GM21737 (cell line): Measurements from ENCODE around the gene LCE7A.

Experiments
- ATAC-seq: cut with Tn5 transposase; IDR thresholded peaks from one replicate; pipeline ENCODE4 v1.9.1; 2021; ENCODE audit warnings: mild to moderate bottlenecking, moderate library complexity; ENCODE audit not compliant: unreplicated experiment

LCE7A gene, protein sequence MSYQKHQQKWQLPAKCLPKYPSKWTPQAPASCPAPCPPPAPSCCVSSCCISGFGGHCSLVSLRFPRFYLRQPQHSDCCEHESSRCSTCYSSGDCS

DNA sequence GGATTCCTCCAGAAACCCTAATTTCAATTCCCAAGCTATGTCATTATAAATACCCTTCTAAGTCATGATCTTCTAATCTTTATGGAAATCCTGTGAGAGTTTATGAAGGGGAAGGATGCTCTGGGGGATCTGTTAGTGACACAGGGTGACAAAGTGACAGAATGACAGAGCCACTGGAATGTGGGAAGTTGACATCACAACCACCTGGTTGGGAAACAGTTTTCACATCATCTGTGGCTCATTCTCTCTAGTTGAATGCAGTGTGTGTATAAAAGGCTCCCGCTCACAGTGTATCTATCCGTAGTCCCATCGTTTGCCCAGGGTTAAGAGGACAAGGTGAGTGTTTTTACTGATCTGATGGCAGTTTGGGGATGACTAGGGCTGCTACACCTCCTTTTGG, at the start of gene LCE7A:
LCE7A (plus strand) TSS at position 301 of the 400 bp plus-strand sequence. CDS start 702 bp downstream, outside the sequence.
- no peak for ATAC-seq

DNA sequence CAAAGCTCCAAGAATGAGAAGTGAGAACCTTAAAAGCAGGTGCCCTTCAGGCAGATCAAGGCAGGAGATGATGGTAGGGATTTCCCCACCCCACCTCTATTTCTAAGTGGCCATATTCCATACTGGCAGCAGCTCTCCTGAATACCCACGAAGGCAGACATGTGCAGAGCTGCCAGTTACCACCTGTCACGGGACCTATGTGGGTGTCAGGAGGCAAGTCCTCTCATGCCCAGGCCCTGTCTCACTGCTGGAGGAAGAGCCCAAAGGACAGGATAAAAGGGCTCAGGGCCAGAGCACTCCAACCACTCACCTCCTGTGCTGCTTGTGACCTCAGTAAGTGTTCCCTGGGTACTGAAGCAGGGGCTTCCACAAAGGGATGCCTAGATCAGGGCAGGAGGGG, 48.7 kb upstream of the LCE7A start:
- ATAC-seq: no peak

DNA sequence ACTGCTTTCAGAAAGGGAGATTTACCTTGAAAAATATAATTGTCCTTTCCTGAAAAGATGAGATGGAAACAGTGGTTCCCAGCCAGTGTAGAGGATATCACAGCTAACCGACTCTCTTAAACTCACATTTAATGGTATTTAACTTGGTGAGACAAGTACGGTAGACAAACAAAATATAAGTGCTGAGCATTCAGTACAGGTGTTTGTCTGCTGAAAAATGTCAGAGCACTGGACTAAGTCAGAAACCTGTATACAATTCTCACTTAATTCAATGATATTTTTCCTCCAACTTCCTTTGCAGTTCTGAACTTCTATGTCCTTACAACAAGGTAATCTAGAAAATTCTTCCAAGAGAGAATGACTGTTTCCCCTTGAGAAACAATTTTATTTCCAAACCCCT, 48.1 kb upstream of the LCE7A start, which contains the start of gene LCE1B:
LCE1B (plus strand) TSS at position 301 of the 400 bp plus-strand sequence. CDS start 476 bp downstream, outside the sequence.
- no peak for ATAC-seq

DNA sequence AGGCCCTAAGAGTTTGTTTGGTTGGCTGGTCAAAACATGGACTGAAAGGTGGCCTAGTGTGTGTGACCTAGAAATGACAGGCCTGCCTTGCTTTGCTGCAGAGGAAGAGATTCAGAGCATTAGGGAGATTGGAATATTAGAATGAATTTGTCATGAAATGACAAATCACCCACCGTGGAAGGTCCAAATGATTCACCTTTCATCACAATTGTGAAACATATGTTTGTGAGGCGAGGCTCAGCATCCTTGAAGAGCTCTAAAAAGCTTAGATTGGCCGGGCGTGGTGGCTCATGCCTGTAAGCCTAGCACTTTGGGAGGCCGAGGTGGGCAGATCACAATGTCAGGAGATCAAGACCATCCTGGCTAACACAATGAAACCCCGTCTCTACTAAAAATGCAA, 42.5 kb upstream of the LCE7A start:
- no peak for ATAC-seq

DNA sequence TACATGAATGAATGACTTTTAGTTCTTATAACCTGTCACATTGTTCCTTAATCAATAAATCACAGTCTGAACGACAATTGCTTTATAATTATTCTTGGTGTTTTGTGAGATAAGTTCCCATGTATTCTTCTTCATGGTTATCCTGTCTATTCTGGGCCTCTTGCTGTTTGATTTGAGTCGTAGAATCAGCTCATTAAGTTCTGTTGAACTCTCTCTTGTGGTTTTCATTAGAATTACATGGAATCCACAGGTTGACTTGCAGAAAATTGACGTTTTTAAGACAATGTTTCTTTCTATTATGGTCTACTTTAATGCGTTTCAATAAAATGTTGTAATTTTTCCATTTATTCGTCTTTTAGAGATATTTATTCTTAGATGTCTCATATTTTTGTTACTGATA, 36.5 kb upstream of the LCE7A start:
- no peak for ATAC-seq

DNA sequence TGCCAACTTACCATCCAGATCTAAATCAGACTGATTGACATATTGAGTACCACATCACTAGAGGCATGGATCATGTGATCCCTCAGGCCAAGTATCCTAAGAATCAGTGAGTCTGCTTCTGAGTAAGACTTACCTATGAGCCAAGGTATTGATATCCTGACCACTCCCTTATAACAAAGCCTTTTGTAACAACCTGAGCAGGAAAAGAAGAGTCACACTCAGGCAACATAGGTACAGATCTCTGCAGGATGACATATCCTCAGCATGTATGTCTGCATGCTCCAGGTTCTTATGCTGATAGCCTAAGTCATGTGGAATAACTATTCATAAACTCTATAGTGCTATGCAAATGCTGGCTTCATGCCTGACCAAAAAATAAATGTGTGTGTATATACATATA, 34.8 kb upstream of the LCE7A start:
- no peak for ATAC-seq

DNA sequence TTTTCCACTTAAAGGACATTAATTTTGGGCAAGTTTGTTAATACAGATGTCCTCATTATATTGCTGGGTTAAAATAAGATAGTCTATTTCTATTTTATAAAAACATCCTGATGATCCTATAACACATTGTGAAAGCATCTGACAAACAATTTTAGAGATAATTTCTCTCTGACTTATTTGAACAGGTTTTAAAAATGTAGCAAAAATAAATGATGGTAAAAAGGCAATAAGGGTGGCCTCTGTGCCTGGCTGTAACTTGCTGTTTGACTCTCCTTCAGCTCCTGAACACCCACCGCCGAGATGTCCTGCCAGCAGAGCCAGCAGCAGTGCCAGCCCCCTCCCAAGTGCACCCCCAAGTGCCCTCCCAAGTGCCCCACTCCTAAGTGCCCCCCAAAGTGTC, 32.6 kb upstream of the LCE7A start, which contains the start of gene LCE1A:
LCE1A (plus strand) TSS at position 301 of the 400 bp plus-strand sequence; CDS start at position 301, 0 bp downstream.
- ATAC-seq: no peak

- no peak for ATAC-seq
These were observed 22.9 kb upstream of the LCE7A start for GRCh38 chr1:152836870-152837269.

DNA sequence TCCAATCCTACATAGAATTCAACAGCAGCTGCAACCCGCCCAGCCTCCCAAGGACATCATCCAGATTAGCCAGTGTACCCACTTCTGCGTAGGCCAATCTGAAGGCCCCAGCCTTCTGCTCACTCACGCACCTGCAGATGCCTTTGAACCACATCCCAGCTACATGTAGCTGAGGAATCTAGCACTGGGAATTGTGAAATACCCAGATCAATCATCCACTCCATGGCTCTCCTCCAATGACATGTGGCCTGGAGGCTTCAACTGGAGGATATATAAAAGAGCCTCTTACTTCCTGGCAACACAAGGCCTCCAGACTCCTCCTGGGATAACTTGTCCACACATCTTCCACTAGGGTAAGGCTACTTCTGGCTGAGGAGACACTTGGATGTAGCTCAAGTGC, 17.2 kb upstream of the LCE7A start, which contains the start of gene LCE6A:
LCE6A (plus strand) TSS at position 301 of the 400 bp plus-strand sequence. CDS start 665 bp downstream, outside the sequence.
- ATAC-seq: no peak

DNA sequence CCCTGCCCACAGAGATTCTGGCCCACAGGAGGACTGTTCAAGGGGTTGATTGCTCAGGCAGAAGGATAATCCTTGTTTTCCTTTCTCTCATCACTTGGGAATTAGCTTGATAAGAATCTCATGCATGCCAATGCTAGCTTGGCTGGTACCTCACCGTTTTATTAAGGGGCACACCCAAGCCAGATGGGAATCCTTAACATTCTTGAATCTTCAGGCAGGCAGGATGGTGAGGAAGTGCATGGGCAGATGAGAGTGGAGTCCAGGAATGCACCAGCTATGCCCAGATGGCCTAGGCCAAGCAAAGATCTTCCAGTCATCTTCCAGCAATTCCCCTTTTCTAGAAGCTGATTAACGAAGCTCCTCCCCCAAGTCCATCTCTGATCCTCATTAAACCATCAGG, 4.1 kb upstream of the LCE7A start:
- no peak for ATAC-seq

DNA sequence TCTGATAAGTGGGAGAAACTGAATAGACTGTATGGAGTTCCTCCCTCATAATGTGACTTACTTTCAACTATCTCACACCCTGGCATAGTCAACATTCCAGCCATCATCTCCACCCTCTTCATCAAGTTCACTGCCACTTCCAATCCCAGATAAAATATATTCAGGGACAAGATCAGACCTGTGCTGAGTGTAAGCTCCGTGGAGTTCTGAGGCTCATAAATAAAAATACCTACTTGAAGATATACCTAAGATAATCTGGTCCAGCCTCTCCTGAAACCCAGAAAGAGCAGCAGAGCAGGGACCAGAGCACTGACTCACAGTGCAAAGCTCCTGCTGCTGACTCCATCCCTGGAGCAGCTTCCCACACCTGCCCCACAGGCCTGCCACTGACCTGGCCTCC, 1.7 kb upstream of the LCE7A start:
- ATAC-seq: no peak

DNA sequence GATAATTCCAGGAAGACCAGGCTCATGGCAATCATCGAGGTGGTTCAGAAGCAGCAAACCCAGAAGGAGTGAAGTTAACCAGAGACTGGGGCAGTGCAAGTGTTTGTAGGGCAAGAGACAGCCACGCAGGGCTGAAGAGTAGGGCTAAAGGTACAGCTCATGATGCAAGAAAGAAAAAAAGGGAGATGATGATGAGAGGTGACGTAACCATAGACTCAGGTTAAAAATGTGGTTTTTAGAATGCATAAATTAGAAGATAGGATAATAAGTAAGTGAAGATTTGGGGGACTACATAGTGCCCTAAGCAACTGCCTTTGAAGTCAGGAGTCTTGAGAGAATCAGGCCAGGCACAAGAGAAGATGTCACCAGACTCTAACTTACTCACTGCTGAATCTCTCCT, 333 bp downstream of the LCE7A start:
- ATAC-seq: no peak

DNA sequence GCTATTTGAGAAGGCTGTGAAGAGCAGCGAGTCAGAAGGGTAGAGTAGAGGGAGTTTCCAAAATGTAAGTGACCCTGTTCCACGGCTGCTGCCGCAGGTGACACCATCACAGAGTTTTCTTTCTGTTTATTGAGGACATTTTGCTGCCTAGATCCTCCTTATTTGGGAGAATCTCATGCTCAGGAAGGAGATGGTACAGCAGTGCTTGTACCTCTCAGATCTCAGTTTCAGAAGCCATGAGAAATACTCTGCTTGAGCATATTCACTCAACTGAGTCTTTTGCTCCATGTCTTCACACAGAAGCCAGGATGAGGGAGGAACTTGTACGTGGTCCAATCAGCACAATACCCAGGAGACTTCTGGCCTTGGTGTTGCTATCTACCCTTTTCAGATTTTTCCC, 1.6 kb downstream of the LCE7A start:
- no peak for ATAC-seq

DNA sequence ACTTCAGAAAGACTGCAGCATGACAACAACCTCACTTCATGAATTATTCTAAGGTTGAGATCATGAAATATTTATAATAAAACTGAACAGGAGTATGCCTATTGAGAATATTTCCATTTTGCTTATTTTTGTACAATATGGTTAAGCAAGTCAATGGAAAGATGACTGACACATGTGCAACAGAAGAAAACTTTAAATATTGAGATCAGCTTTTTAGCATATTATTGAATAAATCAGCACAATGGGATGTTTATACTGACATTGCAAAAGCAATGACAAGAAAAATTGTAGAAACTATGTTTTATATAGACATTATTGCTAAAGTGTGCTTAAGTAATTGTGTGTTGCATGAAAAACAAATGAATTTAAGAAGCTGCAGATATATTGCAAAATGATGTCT, 4.6 kb downstream of the LCE7A start:
- ATAC-seq: no peak

DNA sequence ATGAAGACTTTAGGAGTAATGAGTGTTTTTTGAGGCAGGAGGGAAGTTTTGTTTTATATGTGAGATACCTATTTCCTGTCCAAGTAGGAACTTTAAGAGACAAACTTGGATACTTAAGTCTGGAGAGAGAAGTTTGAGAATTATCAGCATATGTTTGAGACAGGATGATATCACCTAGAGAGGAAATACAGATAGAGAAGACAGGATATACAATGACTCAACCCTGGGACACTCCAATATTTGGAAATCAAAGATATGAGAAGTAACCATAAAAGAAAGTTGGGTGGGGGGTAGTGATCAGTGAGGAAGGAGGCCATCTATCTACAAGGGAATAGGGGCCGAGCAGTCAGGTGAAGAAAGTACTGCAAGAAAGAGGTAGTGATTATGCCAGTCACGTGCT, 6.5 kb downstream of the LCE7A start:
- no peak for ATAC-seq

DNA sequence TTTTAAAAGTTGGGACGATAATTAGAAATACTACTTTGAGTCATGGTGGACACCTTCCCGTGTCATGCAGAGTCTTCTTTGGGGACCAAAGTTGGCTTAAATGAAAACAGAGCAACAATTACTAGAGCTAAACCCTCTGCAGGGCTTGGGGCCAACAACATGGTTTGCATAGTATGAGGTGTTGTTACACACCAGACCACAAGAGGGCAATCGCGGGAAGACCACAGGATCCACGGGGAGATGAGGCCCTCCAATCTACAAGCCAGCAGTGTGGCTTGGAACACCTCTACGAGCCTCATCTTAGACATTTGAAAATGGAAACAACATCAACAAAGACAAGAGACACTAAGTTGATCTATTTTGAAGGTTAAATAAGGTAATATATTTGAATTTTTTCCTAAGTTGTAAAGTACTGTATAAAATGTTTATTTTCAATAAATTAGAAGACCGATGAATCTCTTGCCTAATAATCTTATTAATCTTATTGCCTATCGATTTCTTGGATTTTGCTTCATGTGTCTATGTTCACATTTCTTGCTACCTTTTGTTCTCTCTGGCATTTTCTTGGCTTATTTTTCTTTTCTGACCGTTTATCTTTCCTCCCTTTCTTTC, 10.1 kb downstream of the LCE7A start:
- no peak for ATAC-seq

- ATAC-seq: no peak
These were observed 11.3 kb downstream of the LCE7A start for GRCh38 chr1:152870831-152871730.

DNA sequence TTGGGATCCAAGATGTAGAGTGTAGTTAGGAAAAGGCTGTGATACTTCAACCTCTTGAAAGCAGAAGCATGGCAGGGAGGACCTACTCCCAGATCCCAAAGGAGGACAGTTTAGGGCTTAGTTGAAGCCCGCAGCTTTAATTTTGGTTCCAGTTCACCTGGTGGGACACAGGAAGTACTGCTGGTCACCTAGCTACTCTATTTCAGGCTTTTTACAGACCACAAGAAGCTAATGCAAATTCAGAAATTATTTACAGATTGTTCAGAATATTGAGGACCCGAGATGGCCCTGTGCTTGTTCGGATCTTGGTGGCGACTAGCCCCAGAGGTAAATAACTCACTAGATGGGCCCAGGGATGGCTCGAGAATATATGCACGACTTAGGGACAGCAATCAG, 11.9 kb downstream of the LCE7A start:
- ATAC-seq: no peak

DNA sequence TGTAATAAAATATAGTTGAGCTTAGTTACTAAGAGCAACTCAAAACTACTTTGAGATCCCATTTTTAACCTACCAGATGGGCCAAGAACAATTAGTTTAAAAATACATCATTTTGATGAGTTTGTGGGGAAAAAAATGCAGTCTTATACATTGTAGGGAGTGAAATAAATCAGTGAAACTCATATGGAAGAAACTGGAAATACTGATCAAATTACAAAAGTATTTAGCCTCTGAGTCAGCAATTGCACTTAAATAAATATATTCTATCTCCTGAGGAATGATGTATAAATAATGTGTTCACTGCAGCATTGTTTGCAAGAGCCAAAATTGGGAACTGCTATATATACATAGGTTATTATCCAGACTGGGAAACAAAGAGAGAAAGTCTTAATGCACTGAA, 13.7 kb downstream of the LCE7A start:
- no peak for ATAC-seq

- ATAC-seq: no peak
These were observed 17.0 kb downstream of the LCE7A start for GRCh38 chr1:152876827-152877226.

- no peak for ATAC-seq
These were observed 18.2 kb downstream of the LCE7A start, which contains the start of gene SMCP for GRCh38 chr1:152878042-152878441. TSS of gene SMCP (plus strand) at chr1:152878322. CDS start at chr1:152884423, 6,101 bp downstream.
